GM23338 (cell line): ENCODE measurements around the gene TFIP11. TPM values are rescaled to one million over a fixed set of nuclear protein-coding genes. Genes with fewer than 3 reads are reported as not detected.

Source experiments
- ATAC-seq: fragments of 200-7000 bp; cut with Tn5 transposase; 3 replicates; pipeline ENCODE4 v1.9.1; 2020
- DNase-seq: peaks from one replicate; pipeline ENCODE4 v3.0.0-alpha.2; 2015; ENCODE audit warnings: low spot score
- H2AFZ ChIP-seq: fragments of 200-600 bp; sonication (generic); 2 replicates; pipeline ENCODE4 v1.8.0; 2016; ENCODE audit warnings: antibody characterized with exemption, mild to moderate bottlenecking, moderate library complexity
- H3F3A ChIP-seq: fragments of 200-600 bp; sonication (generic); replicated peaks from 2 replicates; pipeline ENCODE4 v1.8.0; 2017; ENCODE audit warnings: antibody characterized with exemption, mixed run types, low read depth
- H3K27ac ChIP-seq: fragments of 200-600 bp; sonication (generic); 2 replicates; pipeline ENCODE4 v1.6.1; 2016; ENCODE audit warnings: low read depth
- H3K27me3 ChIP-seq: fragments of 200-600 bp; sonication (generic); 2 replicates; pipeline ENCODE4 v1.8.0; 2016; ENCODE audit warnings: mild to moderate bottlenecking, mixed run types, moderate library complexity; ENCODE audit not compliant: insufficient read depth
- H3K36me3 ChIP-seq: fragments of 200-600 bp; sonication (generic); 2 replicates; pipeline ENCODE4 v1.8.0; 2016; ENCODE audit warnings: mild to moderate bottlenecking; ENCODE audit not compliant: insufficient read depth
- H3K4me1 ChIP-seq: fragments of 200-600 bp; sonication (generic); 2 replicates; pipeline ENCODE4 v1.8.0; 2016; ENCODE audit warnings: mild to moderate bottlenecking, moderate library complexity; ENCODE audit not compliant: insufficient read depth
- H3K4me2 ChIP-seq: fragments of 200-600 bp; sonication (generic); 2 replicates; pipeline ENCODE4 v1.7.1; 2017; ENCODE audit warnings: mixed run types
- H3K4me3 ChIP-seq: fragments of 200-600 bp; sonication (generic); 2 replicates; pipeline ENCODE4 v1.6.1; 2016; ENCODE audit warnings: mixed run types
- H3K79me2 ChIP-seq: fragments of 200-600 bp; sonication (generic); replicated peaks from 2 replicates; pipeline ENCODE4 v1.8.0; 2017; ENCODE audit warnings: mild to moderate bottlenecking; ENCODE audit not compliant: insufficient read depth
- H3K9me2 ChIP-seq: fragments of 200-600 bp; sonication (generic); 2 replicates; pipeline ENCODE4 v1.8.0; 2017; ENCODE audit not compliant: insufficient read depth
- H4K20me1 ChIP-seq: fragments of 200-600 bp; sonication (generic); replicated peaks from 2 replicates; pipeline ENCODE4 v1.8.0; 2017; ENCODE audit warnings: mild to moderate bottlenecking; ENCODE audit not compliant: insufficient read depth
- H3K27ac Mint-ChIP-seq: 2 replicates; pipeline ENCODE4 v1.8.0; 2020; ENCODE audit warnings: inconsistent platforms, mild to moderate bottlenecking, moderate library complexity, mixed read lengths
- H3K27me3 Mint-ChIP-seq: 3 replicates; pipeline ENCODE4 v1.8.0; 2022; ENCODE audit warnings: low read depth, mild to moderate bottlenecking, moderate library complexity, mixed read lengths, inconsistent platforms; ENCODE audit not compliant: insufficient read depth, poor library complexity
- H3K36me3 Mint-ChIP-seq: 3 replicates; pipeline ENCODE4 v1.8.0; 2021; ENCODE audit warnings: low read depth, mild to moderate bottlenecking, inconsistent platforms, moderate library complexity, mixed read lengths
- H3K4me1 Mint-ChIP-seq: 3 replicates; pipeline ENCODE4 v1.8.0; 2020; ENCODE audit warnings: mild to moderate bottlenecking, inconsistent platforms, mixed read lengths
- H3K4me3 Mint-ChIP-seq: 3 replicates; pipeline ENCODE4 v1.8.0; 2021; ENCODE audit warnings: moderate library complexity, mild to moderate bottlenecking, inconsistent platforms, mixed read lengths
- H3K9me3 Mint-ChIP-seq: 3 replicates; pipeline ENCODE4 v1.8.0; 2020; ENCODE audit warnings: moderate library complexity, mild to moderate bottlenecking, inconsistent platforms, mixed read lengths
- CREB1 ChIP-seq: fragments of 250-450 bp; sonication (Bioruptor Pico); IDR thresholded peaks from 2 replicates; pipeline ENCODE4 v1.5.0; 2020; ENCODE audit warnings: low read depth, mild to moderate bottlenecking, moderate library complexity
- CTCF ChIP-seq, 2 experiments: fragments of 200-600 bp in 1 of 2; sonication (generic) in 1 of 2; conservative IDR thresholded peaks; 2 replicates each; pipeline versions ENCODE4 v1.5.1 to v1.6.1; 2016 to 2017; ENCODE audit warnings: antibody characterized with exemption in 2 of 2, low read depth in 2 of 2, mild to moderate bottlenecking in 2 of 2, moderate library complexity in 1 of 2
- EZH2phosphoT487 ChIP-seq: fragments of 200-600 bp; sonication (generic); IDR thresholded peaks from one replicate; pipeline ENCODE4 v1.8.1; 2018; ENCODE audit warnings: antibody characterized with exemption; ENCODE audit not compliant: unreplicated experiment
- NANOG ChIP-seq: IDR thresholded peaks from 2 replicates; pipeline ENCODE4 v1.6.1; 2016; ENCODE audit warnings: antibody characterized with exemption, borderline replicate concordance
- POLR2AphosphoS5 ChIP-seq: IDR thresholded peaks from 2 replicates; pipeline ENCODE4 v1.6.1; 2016; ENCODE audit warnings: antibody characterized with exemption, low read depth
- STAT1 ChIP-seq: IDR thresholded peaks from one replicate; pipeline ENCODE4 v1.6.1; 2016; ENCODE audit warnings: antibody characterized with exemption; ENCODE audit not compliant: unreplicated experiment
- ZNF331 ChIP-seq: fragments of 250-450 bp; sonication (Bioruptor Pico); IDR thresholded peaks from 2 replicates; pipeline ENCODE4 v1.5.0; 2020; ENCODE audit warnings: low read depth, mild to moderate bottlenecking, moderate library complexity
- polyA plus RNA-seq: library from polyadenylated mRNA; unstranded; fragments of >200 nt; fragmentation: Nextera tagmentation; extraction: Ambion mirVana; gene quantifications from 2 replicates; pipeline ENCODE4 v1.2.1, GENCODE V29; 2016
- total RNA-seq: library from RNA; depleted of rRNA; stranded (reverse); fragments of >200 nt; shearing (Covaris generic); gene quantifications from 2 replicates; pipeline ENCODE4 v1.2.3, GENCODE V29; 2014
- TF ChIP-seq, protein P1 (sequence below): fragments of 250-450 bp; sonication (Bioruptor Pico); IDR thresholded peaks from 2 replicates; pipeline ENCODE4 v1.5.0; 2020; ENCODE audit warnings: mild to moderate bottlenecking, moderate library complexity

The TFIP11 gene
- total and polyA plus RNA-seq, 2 experiments from 2014 or later = 17.1 to 26.2 TPM

DNA sequence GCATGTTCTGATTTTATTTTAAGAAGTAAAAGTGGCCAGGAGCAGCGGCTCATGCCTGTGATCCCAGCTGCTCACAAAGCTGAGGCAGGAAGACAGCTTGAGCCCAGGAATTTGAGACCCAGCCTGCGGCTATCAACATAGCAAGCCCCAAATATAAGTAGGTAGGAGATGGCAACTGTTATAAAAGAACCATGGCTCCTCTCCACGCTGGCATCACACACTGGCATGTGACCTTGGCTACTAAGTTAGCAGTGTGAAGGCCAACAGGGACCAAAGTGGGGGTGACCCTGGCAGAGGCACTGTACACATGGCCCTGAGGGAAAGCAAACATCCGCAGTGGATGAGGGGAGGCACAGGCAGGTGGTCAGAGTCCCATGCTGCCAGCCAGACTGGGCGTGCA, 44.6 kb upstream of the TFIP11 start:
- ATAC-seq = no peak
- H3K4me1 Mint-ChIP-seq = peaks cover 75% of the 10 kb centered on the region
- TF ChIP-seq POLR2AphosphoS5 (no peak), CREB1 (no peak), STAT1 (no peak), NANOG (no peak), EZH2phosphoT487 (no peak), CTCF (conservative IDR thresholded peaks at IDR 0.05; ENCODE audit: low read depth in 2 of 2) (no peak), ZNF331 (CRISPR knock-in tag) (no peak)
- TF ChIP-seq, protein P1, sequence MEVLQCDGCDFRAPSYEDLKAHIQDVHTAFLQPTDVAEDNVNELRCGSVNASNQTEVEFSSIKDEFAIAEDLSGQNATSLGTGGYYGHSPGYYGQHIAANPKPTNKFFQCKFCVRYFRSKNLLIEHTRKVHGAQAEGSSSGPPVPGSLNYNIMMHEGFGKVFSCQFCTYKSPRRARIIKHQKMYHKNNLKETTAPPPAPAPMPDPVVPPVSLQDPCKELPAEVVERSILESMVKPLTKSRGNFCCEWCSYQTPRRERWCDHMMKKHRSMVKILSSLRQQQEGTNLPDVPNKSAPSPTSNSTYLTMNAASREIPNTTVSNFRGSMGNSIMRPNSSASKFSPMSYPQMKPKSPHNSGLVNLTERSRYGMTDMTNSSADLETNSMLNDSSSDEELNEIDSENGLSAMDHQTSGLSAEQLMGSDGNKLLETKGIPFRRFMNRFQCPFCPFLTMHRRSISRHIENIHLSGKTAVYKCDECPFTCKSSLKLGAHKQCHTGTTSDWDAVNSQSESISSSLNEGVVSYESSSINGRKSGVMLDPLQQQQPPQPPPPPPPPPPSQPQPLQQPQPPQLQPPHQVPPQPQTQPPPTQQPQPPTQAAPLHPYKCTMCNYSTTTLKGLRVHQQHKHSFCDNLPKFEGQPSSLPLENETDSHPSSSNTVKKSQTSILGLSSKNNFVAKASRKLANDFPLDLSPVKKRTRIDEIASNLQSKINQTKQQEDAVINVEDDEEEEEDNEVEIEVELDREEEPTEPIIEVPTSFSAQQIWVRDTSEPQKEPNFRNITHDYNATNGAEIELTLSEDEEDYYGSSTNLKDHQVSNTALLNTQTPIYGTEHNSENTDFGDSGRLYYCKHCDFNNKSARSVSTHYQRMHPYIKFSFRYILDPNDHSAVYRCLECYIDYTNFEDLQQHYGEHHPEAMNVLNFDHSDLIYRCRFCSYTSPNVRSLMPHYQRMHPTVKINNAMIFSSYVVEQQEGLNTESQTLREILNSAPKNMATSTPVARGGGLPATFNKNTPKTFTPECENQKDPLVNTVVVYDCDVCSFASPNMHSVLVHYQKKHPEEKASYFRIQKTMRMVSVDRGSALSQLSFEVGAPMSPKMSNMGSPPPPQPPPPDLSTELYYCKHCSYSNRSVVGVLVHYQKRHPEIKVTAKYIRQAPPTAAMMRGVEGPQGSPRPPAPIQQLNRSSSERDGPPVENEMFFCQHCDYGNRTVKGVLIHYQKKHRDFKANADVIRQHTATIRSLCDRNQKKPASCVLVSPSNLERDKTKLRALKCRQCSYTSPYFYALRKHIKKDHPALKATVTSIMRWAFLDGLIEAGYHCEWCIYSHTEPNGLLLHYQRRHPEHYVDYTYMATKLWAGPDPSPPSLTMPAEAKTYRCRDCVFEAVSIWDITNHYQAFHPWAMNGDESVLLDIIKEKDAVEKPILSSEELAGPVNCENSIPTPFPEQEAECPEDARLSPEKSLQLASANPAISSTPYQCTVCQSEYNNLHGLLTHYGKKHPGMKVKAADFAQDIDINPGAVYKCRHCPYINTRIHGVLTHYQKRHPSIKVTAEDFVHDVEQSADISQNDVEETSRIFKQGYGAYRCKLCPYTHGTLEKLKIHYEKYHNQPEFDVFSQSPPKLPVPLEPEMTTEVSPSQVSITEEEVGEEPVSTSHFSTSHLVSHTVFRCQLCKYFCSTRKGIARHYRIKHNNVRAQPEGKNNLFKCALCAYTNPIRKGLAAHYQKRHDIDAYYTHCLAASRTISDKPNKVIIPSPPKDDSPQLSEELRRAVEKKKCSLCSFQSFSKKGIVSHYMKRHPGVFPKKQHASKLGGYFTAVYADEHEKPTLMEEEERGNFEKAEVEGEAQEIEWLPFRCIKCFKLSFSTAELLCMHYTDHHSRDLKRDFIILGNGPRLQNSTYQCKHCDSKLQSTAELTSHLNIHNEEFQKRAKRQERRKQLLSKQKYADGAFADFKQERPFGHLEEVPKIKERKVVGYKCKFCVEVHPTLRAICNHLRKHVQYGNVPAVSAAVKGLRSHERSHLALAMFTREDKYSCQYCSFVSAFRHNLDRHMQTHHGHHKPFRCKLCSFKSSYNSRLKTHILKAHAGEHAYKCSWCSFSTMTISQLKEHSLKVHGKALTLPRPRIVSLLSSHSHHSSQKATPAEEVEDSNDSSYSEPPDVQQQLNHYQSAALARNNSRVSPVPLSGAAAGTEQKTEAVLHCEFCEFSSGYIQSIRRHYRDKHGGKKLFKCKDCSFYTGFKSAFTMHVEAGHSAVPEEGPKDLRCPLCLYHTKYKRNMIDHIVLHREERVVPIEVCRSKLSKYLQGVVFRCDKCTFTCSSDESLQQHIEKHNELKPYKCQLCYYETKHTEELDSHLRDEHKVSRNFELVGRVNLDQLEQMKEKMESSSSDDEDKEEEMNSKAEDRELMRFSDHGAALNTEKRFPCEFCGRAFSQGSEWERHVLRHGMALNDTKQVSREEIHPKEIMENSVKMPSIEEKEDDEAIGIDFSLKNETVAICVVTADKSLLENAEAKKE = no peak

More for the DNA sequence above, 44.6 kb upstream of the TFIP11 start:
- Histone ChIP-seq H3K4me3 (no peak overlapping the region), H4K20me1 (peaks cover 18% of the 10 kb centered on the region), H3F3A (peaks cover 51% of the 10 kb centered on the region), H3K4me2 (0 out of 2 replicates have a peak overlapping the region, but pooled peaks have one; percentile 23), H3K27ac (peak overlapping the region; percentile 58; the same call in 1 of the 2 replicates), H3K4me1 (peaks cover 62% of the 10 kb centered on the region), H3K36me3 (no peaks in the 10 kb centered on the region), H3K79me2 (peaks cover 89% of the 10 kb centered on the region), H2AFZ (no peak overlapping the region), H3K27me3 (no peaks in the 10 kb centered on the region), H3K9me2 (no peaks in the 10 kb centered on the region)
- Mint-ChIP-seq H3K36me3 (peaks cover 9% of the 10 kb centered on the region; the same call in 2 of the 3 replicates), H3K27ac (peak overlapping the region; percentile 44; the same call in 1 of the 2 replicates), H3K4me3 (no peak overlapping the region; the same call in 2 of the 3 replicates), H3K27me3 (peaks cover 12% of the 10 kb centered on the region), H3K9me3 (no peaks in the 10 kb centered on the region)
- no peak for DNase-seq
